Measurements from ENCODE around the gene FOCAD. TPM values are rescaled to one million over a fixed set of nuclear protein-coding genes. Genes with fewer than 3 reads are reported as not detected.

The FOCAD gene
- total and polyA plus RNA-seq, 10 of the 15 experiments (the other 5 are each of a cell fraction or from before 2014, with no cell fraction given) = 13.7 to 93.0 (median 41.8) TPM

DNA sequence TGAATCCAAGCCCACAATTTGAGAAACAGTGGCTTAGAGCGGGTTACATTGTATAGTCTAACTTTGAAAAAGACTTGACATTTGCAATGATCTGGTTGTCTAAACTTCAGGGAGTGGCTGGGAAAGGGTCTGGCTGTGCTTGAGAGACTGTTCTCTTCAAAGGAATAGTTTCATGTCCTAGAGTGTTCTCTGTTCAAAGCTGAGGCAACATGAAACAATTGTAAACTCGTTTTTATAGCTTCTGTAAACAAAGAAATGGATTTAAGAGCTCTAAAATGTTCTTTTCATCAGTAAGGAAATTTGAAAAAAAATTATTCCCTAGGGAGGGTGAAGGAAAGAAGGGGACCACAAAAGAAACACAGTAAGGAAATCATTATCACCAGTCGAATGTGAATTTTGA, 41.6 kb downstream of the FOCAD start:
- peaks cover 7% of the 10 kb centered on the region in 2 experiments; a peak in 3 of 4 replicates for H3K36me3 ChIP-seq (ENCODE audit: control insufficient read depth in 2 of 2, insufficient read depth in 2 of 2, low read length in 1 of 2)
- ATAC-seq (no peak), DNase-seq (ENCODE audit: low read depth, low spot score) (no peak), FAIRE-seq (no peak)
- RAD21 ChIA-PET (ENCODE audit: unreplicated experiment) = interaction anchor here (0.9 to 1.0 kb wide), 2 partner anchors 63 to 93 kb away, joined by 3 read pairs; no protein-coding TSS in a partner anchor
- H2AFZ ChIP-seq (ENCODE audit: control insufficient read depth, low read depth, low read length) = no peak overlapping the region
- in situ Hi-C loops (cut with MboI) = no loop called here
- intact Hi-C loops (cut with micrococcal nuclease; ENCODE audit: unreplicated experiment) = no loop called here
- TF ChIP-seq, protein P1, sequence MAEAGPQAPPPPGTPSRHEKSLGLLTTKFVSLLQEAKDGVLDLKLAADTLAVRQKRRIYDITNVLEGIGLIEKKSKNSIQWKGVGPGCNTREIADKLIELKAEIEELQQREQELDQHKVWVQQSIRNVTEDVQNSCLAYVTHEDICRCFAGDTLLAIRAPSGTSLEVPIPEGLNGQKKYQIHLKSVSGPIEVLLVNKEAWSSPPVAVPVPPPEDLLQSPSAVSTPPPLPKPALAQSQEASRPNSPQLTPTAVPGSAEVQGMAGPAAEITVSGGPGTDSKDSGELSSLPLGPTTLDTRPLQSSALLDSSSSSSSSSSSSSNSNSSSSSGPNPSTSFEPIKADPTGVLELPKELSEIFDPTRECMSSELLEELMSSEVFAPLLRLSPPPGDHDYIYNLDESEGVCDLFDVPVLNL (IDR thresholded peaks at IDR 0.05; ENCODE audit: low read depth, low read length) = no peak
- TF ChIP-seq MEF2B (IDR thresholded peaks at IDR 0.05; ENCODE audit: partially characterized antibody, poor library complexity, severe bottlenecking) = peak; percentile 61
- H4K20me1 ChIP-seq (ENCODE audit: control insufficient read depth, insufficient read depth) = no peaks in the 10 kb centered on the region
- no peaks in the 10 kb centered on the region; the same call in 1 of the 2 replicates for H3K79me2 ChIP-seq (ENCODE audit: control insufficient read depth, insufficient read depth, low read length)
- 48% methylated on average over 3 of the region's 3 CpGs for WGBS (ENCODE audit: insufficient coverage, insufficient replicate concordance, low lambda C conversion rate, missing lambda C conversion rate)
- no peak overlapping the region for H3K27ac ChIP-seq (ENCODE audit: control insufficient read depth, insufficient read depth)
- SMC1A ChIA-PET (ENCODE audit: uncharacterized antibody, unreplicated experiment) = interaction anchor here (0.6 to 4.1 kb wide), 16 partner anchors 9 to 1050 kb away, joined by 3 to 24 read pairs (median 4); partner anchors contain the start of gene FOCAD
- no peak overlapping the region for H3K4me2 ChIP-seq (ENCODE audit: control insufficient read depth, insufficient read depth)
- POLR2A ChIA-PET = interaction anchor here (0.5 to 1.1 kb wide), 3 partner anchors 16 to 515 kb away, joined by 3 to 6 read pairs (median 4); no protein-coding TSS in a partner anchor
- peak overlapping the region; percentile 4; the same call in 1 of the 2 replicates for H3K4me3 ChIP-seq
- CTCF ChIA-PET = interaction anchor here (1.7 kb wide), 1 partner anchor 26 kb away, joined by 4 read pairs; no protein-coding TSS in a partner anchor
- H3K9ac ChIP-seq (ENCODE audit: control insufficient read depth, insufficient read depth, low read length) = no peak overlapping the region
- no peaks in the 10 kb centered on the region for H3K4me1 ChIP-seq (ENCODE audit: control insufficient read depth, insufficient read depth, low read length)
- no peaks in the 10 kb centered on the region for H3K27me3 ChIP-seq (replicated peaks in 1 of 2; ENCODE audit: control insufficient read depth in 2 of 2, insufficient read depth in 2 of 2, low read length in 1 of 2)
- no peaks in the 10 kb centered on the region for H3K9me3 ChIP-seq (replicated peaks; ENCODE audit: control insufficient read depth, insufficient read depth, low read length)
- no TSS peak for BruUV-seq (replicated peaks)

DNA sequence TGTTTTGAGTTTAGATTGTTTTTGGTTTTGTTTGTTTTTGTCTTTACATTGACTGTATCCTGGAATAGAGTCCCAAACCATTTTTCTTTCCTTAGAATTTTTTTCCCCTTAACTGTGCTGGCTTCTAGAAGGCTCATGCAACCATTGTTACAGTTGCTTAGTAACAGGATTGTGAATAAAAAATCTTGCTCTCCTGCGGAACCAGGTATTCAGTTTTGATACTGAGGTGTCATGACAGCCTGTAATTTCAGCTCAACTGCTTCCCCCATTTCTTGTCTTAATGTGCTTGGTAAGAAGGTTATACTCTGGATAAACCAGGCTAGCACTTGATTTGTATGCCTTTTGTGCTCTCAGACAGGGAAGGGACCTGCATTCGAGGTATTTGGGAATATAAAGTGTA, 42.1 kb downstream of the FOCAD start:
- in situ Hi-C loops (cut with MboI) = no loop called here
- DNase-seq (ENCODE audit: low read depth, low spot score) (no peak), FAIRE-seq (no peak), ATAC-seq (no peak)
- H3K36me3 ChIP-seq (ENCODE audit: control insufficient read depth in 2 of 2, insufficient read depth in 2 of 2, low read length in 1 of 2) = peaks cover 7% of the 10 kb centered on the region in 2 experiments; a peak in 3 of 4 replicates
- WGBS (ENCODE audit: insufficient coverage, insufficient replicate concordance, low lambda C conversion rate, missing lambda C conversion rate) = 72% methylated on average over 2 of the region's 2 CpGs
- no peak overlapping the region for H3K4me2 ChIP-seq (ENCODE audit: control insufficient read depth, insufficient read depth)
- no peak for TF ChIP-seq ZNF24 (IDR thresholded peaks at IDR 0.05)
- H3K79me2 ChIP-seq (ENCODE audit: control insufficient read depth, insufficient read depth, low read length) = no peaks in the 10 kb centered on the region; the same call in 1 of the 2 replicates
- no peaks in the 10 kb centered on the region for H3K9me3 ChIP-seq (replicated peaks; ENCODE audit: control insufficient read depth, insufficient read depth, low read length)
- no peak overlapping the region for H2AFZ ChIP-seq (ENCODE audit: control insufficient read depth, low read depth, low read length)
- peak overlapping the region; percentile 4; the same call in 1 of the 2 replicates for H3K4me3 ChIP-seq
- H3K27me3 ChIP-seq (replicated peaks in 1 of 2; ENCODE audit: control insufficient read depth in 2 of 2, insufficient read depth in 2 of 2, low read length in 1 of 2) = no peaks in the 10 kb centered on the region
- RAD21 ChIA-PET (ENCODE audit: unreplicated experiment) = interaction anchor here (0.9 to 1.1 kb wide), 2 partner anchors 17 to 92 kb away, joined by 3 read pairs; no protein-coding TSS in a partner anchor
- H3K9ac ChIP-seq (ENCODE audit: control insufficient read depth, insufficient read depth, low read length) = no peak overlapping the region
- no peaks in the 10 kb centered on the region for H4K20me1 ChIP-seq (ENCODE audit: control insufficient read depth, insufficient read depth)
- intact Hi-C loops (cut with micrococcal nuclease; ENCODE audit: unreplicated experiment) = no loop called here
- no peak overlapping the region for H3K27ac ChIP-seq (ENCODE audit: control insufficient read depth, insufficient read depth)
- no TSS peak for BruUV-seq (replicated peaks)
- POLR2A ChIA-PET = interaction anchor here (0.5 to 1.1 kb wide), 2 partner anchors 16 to 516 kb away, joined by 4 to 6 read pairs; no protein-coding TSS in a partner anchor
- CTCF ChIA-PET = interaction anchor here (0.9 to 1.7 kb wide), 3 partner anchors 10 to 103 kb away, joined by 3 to 4 read pairs (median 3); no protein-coding TSS in a partner anchor
- SMC1A ChIA-PET (ENCODE audit: uncharacterized antibody, unreplicated experiment) = interaction anchor here (0.6 to 4.1 kb wide), 17 partner anchors 10 to 158 kb away, joined by 3 to 24 read pairs (median 3); partner anchors contain the start of gene FOCAD
- no peaks in the 10 kb centered on the region for H3K4me1 ChIP-seq (ENCODE audit: control insufficient read depth, insufficient read depth, low read length)
